GM19099 (cell line): Measurements from ENCODE around the gene SSH3.

Experiments used
- POLR2A ChIP-seq: IDR thresholded peaks from 3 replicates; pipeline ENCODE4 v1.6.1; 2011; ENCODE audit warnings: low read depth; ENCODE audit not compliant: insufficient read length; ENCODE audit errors: extremely low read depth

SSH3 gene

GRCh38 chr11:67292671-67293070, 10.7 kb upstream of the SSH3 start:
- no peak for TF ChIP-seq POLR2A

GRCh38 chr11:67293090-67293489, 10.2 kb upstream of the SSH3 start:
- no peak for TF ChIP-seq POLR2A

- TF ChIP-seq POLR2A, result no peak
These were observed 7.5 kb upstream of the SSH3 start for GRCh38 chr11:67295846-67296245.

DNA sequence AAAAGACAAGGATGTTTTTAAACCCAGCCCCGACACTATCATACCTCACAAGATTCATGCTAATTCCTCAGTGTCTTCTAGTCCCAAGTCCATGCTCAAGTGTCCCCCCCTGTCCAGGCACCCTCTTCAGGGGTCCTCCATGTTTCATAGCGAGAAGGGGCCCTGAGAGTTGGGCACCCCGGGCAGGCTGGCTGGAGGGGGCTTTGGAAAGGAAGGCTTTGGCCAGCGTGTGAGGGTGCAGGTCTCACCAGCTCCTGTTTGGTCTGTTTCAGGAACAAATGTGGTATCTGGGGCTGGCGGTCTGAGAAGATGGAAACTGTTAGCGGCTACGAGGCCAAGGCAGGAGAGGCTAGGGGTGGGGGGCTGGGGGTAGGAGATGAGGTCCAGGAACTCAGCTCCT, 4.5 kb upstream of the SSH3 start:
- no peak for TF ChIP-seq POLR2A

DNA sequence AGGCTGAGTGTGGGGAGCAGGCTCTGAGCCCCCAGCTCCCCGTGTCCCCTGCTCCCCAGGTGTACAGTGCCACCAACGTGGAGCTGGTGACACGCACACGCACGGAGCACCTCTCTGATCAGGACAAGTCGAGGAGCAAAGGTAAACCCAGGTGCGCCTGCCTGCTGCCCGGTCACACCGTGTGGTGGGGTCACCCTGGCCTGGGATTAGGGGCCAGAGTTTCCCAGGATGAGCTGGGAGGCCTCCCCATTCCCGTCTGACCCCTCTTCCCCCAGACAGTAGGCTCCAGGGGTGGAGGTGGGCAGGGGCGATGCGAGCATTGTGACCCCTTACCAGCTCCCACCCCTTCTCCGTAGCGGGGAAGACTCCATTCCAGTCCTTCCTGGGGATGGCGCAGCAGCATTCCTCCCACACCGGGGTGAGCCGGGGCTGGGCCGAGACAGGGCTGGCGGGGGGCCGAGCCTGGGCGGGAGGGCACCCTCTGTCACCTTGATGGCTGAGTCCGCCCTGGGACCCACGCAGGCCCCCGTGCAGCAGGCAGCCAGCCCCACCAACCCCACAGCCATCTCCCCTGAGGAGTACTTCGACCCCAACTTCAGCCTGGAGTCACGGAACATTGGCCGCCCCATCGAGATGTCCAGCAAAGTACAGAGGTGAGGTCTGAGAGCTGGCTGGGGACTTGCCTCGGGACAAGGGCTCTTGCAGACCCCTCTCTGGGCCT, 3.7 kb upstream of the SSH3 start:
- TF ChIP-seq POLR2A, result no peak

DNA sequence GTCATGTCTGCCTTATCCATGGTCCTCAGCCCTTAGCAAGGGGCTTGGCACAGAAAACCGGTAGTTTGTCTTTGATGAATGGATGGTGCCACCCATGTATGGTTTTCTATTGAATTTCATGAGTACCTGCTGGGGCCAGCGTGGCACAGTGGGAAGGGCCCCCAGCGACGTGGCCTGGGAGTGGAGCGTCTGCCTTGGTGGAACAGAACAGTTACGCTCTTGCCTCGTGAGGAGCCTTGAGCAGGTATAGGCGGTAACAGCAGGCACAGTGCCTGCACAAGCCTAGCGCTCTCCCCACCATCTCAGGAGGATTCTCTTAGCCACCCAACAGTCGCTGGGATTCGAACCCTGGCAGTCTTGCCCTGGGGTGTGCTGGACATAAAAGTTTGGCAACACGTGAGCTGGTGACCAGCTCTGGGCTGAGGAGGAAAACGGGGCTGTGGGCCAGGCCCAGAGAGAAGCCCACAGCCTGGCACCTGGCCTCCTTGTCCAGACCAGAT, 3.0 kb upstream of the SSH3 start:
- no peak for TF ChIP-seq POLR2A

DNA sequence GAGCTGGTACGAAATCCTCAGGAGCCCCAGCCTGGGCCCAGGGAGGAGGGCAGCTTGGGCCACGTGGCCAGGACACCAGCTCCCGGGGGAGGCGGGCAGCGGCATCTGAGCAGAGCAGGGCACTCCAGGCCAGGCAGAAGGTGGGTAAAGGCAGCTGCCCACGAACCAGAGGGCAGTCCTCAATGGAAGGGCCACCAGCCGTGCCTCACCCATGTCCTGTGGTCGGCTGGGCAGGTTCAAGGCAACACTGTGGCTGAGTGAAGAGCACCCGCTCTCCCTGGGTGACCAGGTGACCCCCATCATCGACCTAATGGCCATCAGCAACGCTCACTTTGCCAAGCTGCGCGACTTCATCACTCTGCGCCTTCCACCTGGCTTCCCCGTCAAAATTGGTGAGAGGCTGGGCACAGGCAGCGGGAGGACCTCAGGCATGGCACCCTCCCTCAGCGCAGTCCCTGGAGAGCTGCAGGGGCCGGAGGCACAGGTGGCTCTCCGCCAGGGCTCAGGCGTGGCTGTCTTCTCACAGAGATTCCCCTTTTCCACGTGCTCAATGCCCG, 2.5 kb upstream of the SSH3 start:
- no peak for TF ChIP-seq POLR2A

DNA sequence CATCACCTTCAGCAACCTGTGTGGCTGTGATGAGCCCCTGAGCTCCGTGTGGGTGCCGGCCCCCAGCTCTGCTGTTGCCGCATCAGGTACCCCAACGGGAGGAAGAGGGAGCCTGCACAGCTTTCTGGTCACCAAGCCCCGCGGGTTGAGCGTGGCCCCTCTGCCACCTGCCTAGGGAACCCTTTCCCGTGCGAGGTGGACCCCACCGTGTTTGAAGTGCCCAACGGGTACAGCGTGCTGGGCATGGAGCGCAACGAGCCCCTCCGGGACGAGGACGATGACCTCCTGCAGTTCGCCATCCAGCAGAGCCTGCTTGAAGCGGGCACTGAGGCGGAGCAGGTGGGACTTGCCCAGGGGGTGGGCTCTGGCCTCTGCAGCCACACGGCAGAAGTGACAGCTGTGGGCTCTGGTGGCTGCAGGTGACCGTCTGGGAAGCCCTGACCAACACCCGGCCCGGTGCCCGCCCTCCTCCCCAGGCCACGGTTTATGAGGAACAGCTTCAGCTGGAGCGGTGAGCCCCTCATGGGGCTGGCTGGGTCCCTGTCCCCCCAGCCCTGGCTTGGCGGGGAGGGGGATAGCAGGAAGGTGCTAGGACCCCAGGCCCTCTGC, 1.9 kb upstream of the SSH3 start:
- TF ChIP-seq POLR2A, result no peak

GRCh38 chr11:67301951-67302516, 1.3 kb upstream of the SSH3 start:
- no peak for TF ChIP-seq POLR2A

GRCh38 chr11:67302571-67303131, 679 bp upstream of the SSH3 start:
- TF ChIP-seq POLR2A, result no peak

DNA sequence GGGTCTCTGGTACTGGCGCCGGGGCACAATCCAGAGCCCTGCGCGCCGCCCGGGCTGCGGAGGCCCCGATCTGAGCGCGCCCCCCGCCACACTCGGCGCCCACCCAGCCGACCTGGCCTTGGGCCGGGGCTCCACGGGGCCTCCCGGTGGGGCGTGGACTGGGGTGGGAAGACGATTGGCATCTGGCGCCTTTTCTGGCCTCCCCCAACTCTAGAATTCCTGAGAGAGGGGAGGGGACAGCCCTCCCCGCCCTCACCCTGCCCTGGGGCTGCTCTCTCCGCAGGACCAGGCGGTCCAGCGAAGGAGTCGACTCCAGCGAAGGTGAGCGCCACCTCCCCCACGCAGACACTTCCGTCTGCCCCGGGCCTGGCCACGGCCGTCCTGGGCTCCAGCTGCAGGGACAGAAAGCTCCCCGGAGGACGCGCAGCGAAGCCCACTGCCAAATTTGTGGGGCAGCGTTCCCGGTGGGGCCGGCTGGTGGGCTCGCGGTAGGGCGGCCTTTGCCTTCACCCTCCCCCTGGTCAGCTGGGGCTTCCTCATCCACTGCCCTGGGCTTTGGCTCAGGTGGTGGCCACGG, 593 bp downstream of the SSH3 start:
- no peak for TF ChIP-seq POLR2A

- TF ChIP-seq POLR2A, result no peak
These were observed 1.3 kb downstream of the SSH3 start for GRCh38 chr11:67304511-67305113.

DNA sequence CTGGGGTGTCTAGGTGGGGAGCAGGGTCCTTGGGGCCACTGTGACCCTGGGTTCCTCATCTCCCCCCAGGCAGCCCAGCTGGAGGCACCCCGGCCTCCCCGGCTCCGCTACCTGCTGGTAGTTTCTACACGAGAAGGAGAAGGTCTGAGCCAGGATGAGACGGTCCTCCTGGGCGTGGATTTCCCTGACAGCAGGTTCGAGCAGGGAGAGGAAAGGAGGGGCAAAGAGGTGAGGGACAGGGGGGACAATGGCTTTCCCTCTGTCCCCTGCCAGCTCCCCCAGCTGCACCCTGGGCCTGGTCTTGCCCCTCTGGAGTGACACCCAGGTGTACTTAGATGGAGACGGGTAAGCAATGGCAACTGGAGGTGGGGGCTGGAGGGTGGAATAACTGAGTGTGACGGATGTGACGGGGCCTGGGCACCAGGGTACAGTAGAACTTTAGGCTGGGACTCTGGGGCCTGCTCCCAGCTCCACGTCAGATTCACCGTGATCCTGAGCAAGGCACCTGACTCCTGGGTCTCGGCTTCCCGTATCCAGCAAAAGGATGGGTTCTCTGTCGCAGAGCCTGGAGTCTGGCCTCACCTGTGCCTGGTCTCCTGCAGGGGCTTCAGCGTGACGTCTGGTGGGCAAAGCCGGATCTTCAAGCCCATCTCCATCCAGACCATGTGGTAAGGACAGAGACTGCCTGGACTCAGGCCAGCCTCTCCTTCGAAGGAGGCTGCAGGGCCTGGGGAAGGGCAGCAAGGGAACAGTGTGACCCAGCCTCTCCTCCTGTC, 3.6 kb downstream of the SSH3 start:
- TF ChIP-seq POLR2A, result no peak

GRCh38 chr11:67307545-67308001, 4.2 kb downstream of the SSH3 start:
- no peak for TF ChIP-seq POLR2A
